HG03354 (cell line): ENCODE data around the gene SSNA1.

Source experiments
- ATAC-seq: cut with Tn5 transposase; IDR thresholded peaks from one replicate; pipeline ENCODE4 v1.9.1; 2021; ENCODE audit warnings: mild to moderate bottlenecking; ENCODE audit not compliant: unreplicated experiment, poor library complexity, severe bottlenecking

Gene SSNA1

DNA sequence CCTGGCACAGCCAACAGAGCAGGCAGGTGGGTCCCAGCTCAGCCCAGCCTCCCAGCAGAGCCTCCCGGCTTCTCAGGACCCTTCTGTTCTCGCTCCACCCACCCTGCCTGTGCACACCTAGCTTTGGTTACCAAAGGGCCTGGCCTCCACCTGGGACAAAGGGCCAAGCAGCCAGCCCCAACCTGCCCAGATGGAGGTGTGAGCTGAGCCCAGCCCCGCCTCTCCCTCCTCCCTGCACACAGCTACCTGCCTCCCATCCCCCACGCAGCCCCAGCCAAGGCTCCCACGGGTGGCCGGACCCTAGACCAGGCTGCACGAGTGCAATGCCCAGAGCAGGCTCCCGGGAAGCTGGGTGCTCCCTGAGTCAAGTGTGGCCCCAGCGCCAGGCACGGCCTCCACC lies 6.4 kb downstream of the SSNA1 start:
- no peak for ATAC-seq

- ATAC-seq: no peak
These were observed 7.2 kb downstream of the SSNA1 start for GRCh38 chr9:137195525-137196220.

- no peak for ATAC-seq
These were observed 9.8 kb downstream of the SSNA1 start for GRCh38 chr9:137198051-137198901.

GRCh38 chr9:137198902-137199283 lies 10.4 kb downstream of the SSNA1 start:
- ATAC-seq: no peak

- no peak for ATAC-seq
These were observed 11.1 kb downstream of the SSNA1 start for GRCh38 chr9:137199411-137200121.

DNA sequence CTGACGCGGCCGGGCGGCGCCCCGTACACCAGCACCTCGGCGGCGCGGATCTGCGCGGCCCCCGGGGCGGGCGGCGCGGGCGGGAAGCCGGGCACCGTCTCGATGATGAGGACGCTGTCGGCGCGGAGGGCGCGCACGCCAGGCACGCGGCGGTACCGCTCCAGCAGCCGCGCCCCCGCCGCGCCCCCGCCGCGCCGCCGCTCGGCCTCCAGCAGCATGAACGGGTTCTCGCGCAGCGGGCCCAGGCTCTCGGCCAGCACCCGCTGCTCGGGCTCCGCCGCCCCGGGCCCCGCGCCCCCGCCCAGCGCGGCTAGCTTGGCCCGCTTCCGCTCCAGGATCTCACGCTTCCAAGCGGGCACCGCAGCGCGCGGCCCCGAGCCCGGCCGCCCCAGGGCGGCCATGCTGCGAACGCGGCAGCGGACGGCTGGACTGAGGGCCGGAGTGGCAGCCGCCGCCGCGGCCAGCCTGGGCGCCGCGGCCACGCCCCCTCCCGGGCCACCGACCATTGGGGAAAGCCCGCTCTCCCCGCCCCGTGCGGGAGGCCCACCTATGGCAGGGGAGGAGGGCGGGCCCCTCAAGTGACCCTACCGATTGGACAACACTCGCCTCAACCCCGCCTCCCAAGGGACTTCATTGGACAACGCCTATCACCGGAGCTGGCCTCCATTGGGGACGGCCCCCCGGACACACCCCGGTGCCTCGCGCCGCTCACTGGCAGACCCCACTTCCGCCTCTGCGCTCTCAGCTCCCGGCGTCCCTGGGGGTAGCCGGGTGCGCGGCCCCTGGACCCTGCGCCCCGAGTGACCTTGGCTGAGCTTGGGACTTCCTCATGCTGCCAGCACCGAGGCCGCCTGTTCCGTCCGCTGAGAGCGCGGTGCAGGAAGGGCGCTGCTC lies 12.1 kb downstream of the SSNA1 start, which contains the start of gene TPRN:
Gene TPRN, minus strand, starts transcription at position 431 of the 894 bp plus-strand sequence. Its CDS starts 30 bp downstream, at position 401.
- ATAC-seq: peak; percentile 86

- no peak for ATAC-seq
These were observed 12.9 kb downstream of the SSNA1 start for GRCh38 chr9:137201205-137201868.

DNA sequence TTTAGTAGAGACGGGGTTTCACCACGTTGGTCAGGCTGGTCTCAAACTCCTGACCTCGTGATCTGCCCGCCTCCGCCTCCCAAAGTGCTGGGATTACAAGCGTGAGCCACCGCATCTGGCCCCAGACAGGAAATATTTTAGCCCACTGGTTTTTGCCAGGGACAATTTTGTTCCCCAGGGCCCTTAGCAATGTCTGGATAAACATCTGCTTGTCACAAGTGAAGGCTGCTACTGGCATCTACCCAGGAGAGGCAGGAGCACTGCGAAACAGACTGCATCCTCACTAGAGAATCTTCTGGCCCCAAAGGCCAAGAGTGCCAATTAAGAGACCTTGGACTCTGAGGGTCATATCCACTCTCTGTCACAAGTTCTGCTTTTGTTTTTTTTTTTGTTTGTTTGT lies 14.5 kb downstream of the SSNA1 start:
- ATAC-seq: no peak

DNA sequence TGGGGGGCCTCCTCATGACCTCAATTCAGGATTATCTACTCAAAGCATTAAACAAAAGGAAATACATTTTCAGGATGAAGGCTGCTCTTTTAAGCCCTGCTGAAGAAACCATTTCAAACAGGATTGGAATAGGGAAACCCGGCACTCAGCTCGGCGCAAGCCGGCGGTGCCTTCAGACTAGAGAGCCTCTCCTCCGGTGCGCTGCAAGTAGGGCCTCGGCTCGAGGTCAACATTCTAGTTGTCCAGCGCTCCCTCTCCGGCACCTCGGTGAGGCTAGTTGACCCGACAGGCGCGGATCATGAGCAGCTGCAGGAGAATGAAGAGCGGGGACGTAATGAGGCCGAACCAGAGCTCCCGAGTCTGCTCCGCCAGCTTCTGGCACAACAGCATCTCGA lies 16.3 kb downstream of the SSNA1 start:
- ATAC-seq: no peak

- peak; percentile 54 for ATAC-seq
These were observed 16.9 kb downstream of the SSNA1 start, which contains the start of the genes NDOR1 and TMEM203 for GRCh38 chr9:137205126-137206069. Gene NDOR1, plus strand, starts transcription at chr9:137205700. Its CDS starts 78 bp downstream, at chr9:137205778. Gene TMEM203, minus strand, starts transcription at chr9:137205648. Its CDS starts 234 bp downstream, at chr9:137205414.

- ATAC-seq: no peak
These were observed 18.1 kb downstream of the SSNA1 start for GRCh38 chr9:137206602-137207001.

- ATAC-seq: no peak
These were observed 23.1 kb downstream of the SSNA1 start for GRCh38 chr9:137211532-137211931.

DNA sequence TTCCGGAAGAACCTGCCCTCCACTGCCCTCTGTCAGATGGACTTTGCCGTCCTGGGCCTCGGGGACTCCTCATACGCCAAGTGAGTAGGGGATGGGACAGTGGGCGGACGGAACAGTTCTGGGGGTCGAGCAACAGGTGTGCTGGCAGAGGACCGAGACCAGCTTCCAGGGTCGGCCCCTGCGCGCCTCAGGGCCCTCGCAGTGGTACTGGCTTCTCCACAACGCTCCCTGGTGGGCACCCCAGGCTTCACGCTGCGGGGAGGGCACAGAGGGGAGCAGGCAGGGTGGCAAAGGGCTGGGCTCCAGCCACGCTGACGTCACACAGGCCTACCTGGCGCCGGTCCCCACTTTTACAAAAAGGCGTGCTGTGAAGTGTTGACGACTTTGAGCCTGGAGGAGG lies 24.0 kb downstream of the SSNA1 start:
- ATAC-seq: no peak

DNA sequence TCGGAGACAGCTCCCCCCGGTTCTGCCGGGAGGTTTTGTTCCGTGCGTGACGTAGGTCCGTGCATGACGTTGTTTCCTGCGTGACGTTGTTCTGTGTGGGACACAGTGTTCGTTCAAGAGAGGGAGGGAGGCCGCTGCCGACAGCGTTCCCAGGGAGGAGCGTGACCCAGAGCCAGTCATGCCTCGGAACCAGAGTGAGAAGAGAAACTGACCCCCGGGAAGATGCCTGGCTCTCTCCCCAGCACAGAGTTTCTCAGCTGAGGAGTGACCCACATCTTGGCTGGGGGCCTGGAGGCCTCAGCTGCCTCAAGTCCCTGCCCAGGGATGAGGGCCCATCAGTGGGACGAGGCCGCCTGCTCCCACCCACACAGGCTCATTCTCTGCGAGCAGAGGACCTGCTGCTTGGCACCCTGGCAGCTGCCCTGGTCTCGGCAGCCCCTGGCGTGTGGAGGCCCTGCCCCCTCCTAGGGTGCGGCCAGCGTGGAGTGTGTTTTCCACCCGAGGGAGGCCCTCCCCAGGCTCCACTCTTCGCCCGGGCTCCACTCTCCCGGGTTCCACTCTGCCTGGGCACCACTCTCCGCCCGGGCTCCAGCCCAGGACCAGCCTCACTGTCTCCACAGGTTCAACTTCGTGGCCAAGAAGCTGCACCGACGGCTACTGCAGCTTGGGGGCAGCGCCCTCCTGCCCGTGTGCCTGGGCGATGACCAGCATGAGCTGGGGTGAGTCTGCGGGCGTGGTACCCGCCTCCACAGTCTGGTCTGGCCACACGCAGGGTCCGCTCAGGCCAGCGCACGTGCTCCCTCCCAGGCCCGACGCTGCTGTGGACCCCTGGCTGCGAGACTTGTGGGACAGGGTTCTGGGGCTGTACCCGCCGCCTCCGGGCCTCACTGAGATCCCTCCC lies 24.9 kb downstream of the SSNA1 start:
- ATAC-seq: no peak

DNA sequence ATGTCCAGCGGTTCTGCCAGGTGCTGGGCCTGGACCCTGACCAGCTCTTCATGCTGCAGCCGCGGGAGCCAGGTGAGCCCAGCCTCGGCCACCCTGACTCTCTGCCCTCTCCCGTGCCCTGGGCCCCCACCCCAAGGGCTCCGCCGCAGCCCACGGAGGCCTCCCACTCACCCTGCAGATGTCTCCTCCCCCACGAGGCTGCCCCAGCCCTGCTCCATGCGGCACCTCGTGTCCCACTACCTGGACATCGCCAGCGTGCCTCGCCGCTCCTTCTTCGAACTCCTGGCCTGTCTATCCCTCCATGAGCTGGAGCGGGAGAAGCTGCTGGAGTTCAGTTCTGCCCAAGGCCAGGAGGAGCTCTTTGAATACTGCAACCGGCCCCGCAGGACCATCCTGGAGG lies 26.1 kb downstream of the SSNA1 start:
- ATAC-seq: no peak

DNA sequence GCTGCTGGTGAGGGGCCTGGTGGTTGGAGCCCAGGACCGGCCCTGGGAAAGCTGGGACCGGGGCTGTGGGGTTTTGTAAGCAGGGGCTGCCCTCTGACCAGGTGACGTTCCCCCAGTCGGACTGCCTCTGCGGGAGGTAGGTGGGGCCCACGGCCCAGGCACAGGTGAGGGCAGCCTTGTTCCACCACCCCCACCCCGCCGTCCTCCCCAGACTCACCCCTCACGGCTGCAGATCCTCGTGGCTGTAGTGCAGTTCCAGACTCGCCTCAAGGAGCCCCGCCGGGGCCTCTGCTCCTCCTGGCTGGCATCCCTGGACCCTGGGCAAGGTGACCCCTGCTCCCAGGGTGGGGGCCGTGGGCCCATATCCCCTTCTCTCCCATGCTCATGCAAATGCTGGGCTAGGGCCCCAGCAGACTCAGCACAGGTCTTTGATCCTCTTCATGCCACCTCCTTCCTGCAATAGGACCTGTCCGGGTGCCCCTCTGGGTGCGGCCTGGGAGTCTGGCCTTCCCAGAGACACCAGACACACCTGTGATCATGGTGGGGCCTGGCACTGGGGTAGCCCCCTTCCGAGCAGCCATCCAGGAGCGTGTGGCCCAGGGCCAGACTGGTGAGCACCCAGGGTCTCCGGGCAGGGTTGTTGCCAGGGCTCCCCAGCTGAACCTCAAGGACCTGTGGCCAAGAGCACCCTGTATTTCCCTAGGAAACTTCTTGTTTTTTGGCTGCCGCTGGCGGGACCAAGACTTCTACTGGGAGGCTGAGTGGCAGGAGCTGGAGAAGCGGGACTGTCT lies 26.9 kb downstream of the SSNA1 start:
- no peak for ATAC-seq
